ENCODE data around the gene KRT2. TPM values are rescaled to one million over a fixed set of nuclear protein-coding genes. Genes with fewer than 3 reads are reported as not detected.

KRT2 gene
- polyA plus RNA-seq (ENCODE audit: insufficient read length in 3 of 3) = not detected

DNA sequence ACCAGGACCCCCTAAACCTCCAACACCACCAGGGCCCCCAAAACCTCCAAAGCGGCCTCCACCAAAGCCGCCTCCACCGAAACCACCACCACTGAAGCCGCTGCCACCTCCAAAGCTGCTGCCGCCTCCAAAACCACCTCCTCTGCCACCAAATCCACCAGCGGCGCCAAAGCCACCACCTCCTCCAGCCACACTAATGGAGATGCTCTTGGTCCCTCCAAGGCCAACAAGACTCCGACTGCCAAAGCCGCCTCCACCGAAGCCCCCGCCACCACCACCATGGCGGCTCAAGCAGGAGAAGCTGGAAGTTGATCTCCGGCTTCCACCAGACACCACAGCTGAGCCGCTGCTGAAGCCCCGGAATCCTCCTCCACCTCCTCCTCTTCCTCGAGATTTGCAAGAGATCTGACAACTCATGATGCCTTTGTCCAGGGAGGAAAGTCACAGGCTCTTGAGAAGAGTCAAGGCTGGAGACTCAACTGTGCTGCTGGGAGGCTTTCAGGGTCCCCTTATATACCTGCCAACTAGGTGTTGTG is at the start of gene KRT2:
KRT2 (minus strand) TSS at position 486 of the 536 bp plus-strand sequence; CDS start at position 417, 69 bp downstream.
- DNase-seq (ENCODE audit: low read depth in 3 of 3, low spot score in 2 of 3) = no peak

DNA sequence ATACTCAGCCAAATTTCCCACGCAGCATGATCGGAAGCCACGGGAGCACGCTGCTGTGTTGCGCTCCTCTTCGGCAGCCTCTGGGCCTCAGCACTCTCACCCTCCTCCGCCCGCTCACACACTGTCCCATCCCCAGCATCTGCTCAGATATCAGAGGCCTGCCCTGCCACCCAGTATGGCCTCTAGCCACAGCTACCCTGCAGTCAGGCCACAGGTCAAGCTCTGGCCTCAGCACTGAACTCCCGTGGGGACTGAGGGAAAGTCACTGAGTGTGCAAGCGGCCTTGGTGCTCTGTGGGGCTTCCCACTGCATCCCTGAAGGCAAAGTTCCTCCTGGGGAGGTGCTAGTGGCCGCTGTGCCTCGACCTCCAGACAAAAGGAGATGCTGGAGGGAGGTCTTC is 49.3 kb upstream of the KRT2 start:
- no peak for DNase-seq (ENCODE audit: low read depth in 3 of 3, low spot score in 2 of 3)

DNA sequence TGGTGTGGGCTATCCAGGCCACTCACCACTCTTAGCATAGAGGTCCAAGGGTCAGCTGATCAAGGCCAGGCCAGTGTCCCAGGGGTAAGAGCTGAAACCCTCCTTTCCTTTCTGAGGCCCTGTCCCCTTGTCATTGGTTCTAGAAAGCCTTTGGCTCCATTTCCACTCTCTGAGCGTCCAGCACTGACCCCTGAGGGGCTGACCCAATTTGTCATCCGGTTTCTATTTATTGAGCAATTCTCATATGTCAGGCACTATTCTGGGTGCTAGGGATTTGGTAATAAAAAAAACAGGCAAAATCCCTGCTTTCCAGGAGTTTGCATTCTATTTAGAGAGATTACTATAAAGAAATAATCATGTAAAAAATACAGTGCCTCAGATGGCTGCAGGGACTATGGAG is 47.9 kb upstream of the KRT2 start:
- DNase-seq (ENCODE audit: low read depth in 3 of 3, low spot score in 2 of 3) = no peak

DNA sequence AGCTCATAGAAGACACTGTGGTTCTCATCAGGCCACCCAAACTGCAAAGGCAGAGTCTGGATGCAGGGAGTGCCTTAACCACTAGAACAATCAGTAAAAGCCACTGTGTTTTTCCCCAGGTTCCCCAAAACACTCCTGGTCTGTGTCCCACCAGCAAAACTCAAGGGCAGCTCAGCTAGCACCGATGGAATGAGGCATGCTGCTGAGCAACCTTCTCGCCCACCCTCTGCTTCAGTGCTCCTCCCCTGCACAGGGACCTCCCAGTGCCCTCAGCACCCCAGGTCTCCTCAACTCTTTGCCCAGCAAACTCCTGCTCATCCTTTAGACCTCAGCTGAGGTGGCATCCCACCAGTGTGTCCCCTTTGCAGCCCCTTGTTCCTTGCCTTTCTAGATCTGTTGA is 47.4 kb upstream of the KRT2 start:
- no peak for DNase-seq (ENCODE audit: low read depth in 3 of 3, low spot score in 2 of 3)

DNA sequence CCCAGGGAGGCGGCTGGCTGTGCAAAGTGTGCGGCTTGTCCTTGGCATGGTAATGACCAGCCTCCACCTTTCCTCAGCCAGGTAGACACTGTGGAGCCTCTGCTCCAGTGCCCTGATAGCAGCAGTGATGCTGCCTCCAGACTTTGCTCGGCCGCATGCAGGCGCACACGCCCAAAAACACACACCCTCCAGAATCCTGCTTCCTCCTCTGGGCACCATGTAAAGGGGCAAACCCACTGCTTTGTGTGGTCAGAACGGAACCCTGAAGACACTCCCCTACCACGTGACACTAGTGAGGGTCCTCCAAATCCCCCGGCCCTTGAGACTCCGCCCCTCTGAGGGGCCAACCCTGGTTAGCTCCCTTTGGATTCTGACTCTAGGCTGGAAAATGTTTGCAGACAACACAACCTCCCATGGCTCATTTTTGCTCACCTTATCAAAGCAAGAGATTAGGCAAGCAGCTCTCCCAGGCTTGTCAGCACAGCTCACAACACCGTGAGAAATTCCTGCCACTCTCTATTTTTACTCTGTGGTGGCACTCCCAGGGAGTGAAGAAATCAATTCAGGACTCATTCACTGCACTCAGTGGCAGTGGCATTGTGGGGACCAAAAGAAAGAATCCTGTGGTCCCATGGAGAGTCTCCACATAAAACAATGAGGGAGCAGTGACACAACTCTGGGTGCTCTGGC is 46.8 kb upstream of the KRT2 start:
- DNase-seq (ENCODE audit: low read depth in 3 of 3, low spot score in 2 of 3) = no peak

DNA sequence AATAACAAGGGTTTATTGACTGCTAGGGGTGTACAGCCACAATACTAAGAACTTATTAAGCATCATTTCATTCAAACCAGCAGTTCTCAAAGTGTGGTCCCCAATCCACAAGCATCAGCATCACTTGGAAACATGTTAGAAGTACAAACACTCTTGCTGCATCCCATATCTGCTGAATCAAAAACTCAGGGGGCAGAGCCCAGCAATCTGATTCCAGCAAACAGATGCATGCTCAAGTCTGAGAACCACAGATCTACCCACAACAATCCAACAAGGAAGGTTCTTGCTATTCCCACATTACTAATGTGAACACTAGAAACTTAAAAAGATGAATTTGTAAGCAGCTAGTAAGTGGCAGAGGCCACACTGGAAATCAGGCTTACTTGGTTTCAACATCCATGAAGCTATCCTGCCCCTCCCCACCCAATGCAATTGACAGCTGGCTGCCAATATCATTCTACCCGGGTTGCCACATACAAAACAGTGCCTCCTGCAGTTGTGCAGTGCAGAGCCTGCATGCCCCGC is 45.1 kb upstream of the KRT2 start:
- no peak for DNase-seq (ENCODE audit: low read depth in 3 of 3, low spot score in 2 of 3)

DNA sequence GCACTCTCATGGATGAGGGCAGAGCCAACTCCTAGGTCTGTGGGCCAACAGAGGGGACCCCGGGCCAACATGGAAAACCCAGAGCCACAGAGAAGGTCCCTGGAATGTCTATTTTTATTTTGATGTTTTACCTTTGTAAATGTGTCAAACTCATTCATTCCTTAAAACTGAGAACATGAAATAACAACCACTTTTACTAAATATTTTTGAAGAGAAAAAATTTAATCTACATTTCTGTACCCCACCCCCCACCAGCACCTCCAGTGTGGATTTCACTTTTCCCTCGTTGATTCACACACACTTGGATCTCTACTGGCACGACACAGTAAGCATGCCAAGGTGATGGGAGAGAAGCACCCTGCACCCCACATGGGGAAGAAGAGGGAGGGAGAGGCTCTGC is 44.6 kb upstream of the KRT2 start:
- DNase-seq (ENCODE audit: low read depth in 3 of 3, low spot score in 2 of 3) = no peak

DNA sequence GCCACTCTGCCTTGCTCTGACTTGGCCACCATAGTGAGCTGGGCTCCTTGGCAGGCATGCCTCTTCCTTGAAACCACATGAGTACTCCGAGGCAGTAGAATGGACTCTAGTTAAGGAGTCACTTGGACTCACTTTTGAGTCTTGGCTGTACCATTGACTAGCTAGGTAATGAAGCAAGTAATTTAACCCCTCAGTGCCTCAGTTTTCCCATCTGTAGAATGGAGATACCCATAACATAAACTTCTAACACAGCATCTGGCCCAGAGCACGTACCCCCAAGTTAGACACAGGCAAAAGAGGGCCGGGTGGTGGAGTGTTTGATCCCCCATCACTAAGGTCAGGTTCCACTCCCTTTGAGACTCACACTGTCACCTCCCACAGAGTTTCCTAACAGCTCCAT is 43.0 kb upstream of the KRT2 start:
- DNase-seq (ENCODE audit: low read depth in 3 of 3, low spot score in 2 of 3) = no peak

DNA sequence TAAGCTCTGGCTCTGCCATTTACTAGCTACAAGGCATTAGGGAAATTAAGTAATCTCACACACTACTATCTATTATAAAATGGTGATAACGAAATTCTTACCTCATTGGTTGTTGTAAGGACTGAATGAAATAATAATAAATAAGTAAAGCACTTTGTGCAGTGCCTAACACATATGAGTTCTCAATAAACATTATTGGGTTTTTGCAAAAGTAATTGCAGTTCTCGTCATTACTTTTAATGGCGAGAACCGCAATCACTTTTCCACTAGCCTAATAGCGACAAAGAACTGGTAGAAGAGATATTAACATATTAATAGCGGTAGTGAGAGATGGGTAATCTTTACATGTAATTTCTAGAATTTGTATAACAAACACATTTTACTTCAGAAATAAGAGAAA is 42.1 kb upstream of the KRT2 start:
- no peak for DNase-seq (ENCODE audit: low read depth in 3 of 3, low spot score in 2 of 3)

DNA sequence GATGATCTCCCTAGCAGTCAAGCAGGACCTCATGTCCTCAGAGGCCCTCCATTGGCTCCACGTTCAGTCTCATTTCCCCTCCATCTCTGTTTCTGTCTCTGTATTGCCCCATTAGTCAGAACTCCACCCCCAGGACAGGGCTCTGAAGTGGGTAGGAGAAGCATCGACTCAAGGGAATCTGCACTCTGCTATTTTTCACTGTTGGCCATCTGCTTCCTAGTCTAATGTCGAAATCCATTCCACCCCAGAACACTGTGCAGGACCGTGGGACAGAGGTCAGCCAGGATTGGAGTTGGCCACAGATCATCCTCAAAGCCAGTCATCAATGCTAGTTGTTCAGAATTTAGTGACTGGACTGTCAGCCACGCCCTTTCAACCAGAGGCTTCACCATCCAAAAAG is 41.2 kb upstream of the KRT2 start:
- no peak for DNase-seq (ENCODE audit: low read depth in 3 of 3, low spot score in 2 of 3)

DNA sequence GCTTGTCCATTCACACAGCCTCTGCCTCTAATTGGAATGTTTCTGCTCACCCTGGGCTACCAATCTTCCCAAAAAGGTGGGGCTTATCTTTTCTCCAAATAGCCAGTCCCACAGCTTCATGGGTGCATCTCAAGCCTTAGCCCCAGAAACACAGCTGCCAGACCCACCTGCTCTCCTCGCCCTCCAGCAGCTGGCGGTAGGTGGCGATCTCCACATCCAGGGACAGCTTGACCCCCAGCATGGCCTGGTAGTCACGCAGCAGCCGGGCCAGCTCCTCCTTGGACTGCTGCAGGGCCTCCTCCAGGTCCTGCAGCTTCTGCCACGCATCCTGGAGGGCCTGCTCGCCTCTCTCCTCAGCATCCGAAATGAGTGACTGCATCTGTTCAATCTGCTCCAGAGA is 40.2 kb upstream of the KRT2 start:
- DNase-seq (ENCODE audit: low read depth in 3 of 3, low spot score in 2 of 3) = no peak

DNA sequence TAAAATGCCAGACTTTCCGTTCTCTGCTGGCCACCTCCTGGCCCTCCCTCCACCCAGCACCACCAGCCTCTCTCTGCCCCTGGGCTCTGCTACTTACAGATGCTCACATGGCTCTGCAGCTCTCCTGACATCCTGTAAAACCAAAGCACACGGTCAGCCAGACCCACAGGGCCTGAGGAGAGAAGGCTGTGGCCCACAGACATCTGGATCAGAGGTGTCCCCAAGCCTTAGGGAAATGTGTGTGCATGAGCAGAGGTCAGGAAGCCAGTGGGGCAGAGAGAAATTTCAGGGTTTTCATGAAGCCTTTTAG is 39.8 kb upstream of the KRT2 start:
- no peak for DNase-seq (ENCODE audit: low read depth in 3 of 3, low spot score in 2 of 3)

DNA sequence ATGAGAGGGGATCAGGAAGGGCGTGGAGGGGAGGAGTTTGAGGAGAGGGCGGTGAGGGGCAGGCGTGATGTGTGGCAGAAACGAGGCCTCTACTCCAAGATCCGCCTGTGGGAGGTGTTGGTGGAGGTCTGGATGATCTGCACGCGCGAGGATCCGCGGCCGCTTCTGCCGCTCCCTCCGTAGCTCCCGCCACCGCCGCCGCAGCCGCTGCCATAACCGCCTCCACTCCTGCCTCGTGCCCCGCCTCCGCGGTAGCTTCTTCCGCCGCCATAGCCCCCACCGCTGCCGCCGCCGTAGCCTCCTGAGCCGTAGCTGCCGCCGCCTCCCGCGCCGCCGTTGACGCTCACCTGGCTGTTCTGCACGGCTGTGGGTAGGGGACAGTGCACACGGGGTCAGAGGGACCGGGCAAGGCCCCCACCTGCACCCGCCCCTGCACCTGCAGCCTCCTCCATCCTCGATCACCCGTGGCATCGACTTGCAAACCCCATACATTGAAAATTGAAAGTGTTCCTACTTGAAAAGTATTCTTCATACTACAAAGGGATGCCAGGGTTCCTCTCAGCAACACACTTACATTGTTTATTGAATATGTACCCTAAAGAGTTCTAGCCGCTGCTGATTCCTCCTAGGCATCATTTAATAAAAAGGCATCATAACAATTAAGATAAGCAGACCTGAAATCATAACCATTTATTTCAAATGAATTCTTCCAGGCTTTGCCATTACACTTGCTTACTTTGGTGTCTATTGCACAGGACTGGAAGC is 39.2 kb upstream of the KRT2 start:
- no peak for DNase-seq (ENCODE audit: low read depth in 3 of 3, low spot score in 2 of 3)

DNA sequence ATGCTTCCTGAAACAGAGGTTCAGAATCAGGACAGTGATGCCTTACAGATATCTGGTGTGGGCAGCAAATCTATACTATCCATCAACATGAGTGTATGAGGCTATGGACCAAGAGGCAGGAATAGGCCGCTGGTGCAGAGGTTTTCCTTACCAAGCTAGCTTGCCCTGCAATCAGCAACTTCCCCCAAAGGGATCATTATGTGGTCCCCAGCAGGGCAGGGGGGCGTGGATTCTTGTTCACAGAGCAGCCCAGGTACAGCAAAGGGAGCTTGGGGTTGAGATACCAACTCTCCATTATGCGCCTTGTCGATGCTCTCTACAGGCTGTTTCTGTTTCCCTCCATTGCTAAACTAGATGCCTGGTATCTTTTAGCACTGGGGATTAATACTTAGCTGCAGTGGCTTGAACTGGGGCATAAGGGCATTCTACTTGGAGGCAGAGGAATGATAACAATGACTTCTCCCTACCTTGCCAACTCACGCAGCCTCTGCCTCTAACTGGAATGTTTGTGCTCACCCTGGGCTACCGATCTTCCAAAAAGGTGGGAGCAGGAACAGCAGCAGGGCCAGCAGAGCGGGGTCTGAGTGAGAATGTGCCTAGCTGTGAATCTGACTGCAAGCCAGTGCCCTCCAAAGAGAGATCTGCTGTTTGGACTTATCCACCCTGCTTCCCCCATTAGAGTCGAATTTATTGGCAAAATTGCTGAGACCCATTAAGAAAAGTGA is 38.5 kb upstream of the KRT2 start:
- DNase-seq (ENCODE audit: low read depth in 3 of 3, low spot score in 2 of 3) = no peak

DNA sequence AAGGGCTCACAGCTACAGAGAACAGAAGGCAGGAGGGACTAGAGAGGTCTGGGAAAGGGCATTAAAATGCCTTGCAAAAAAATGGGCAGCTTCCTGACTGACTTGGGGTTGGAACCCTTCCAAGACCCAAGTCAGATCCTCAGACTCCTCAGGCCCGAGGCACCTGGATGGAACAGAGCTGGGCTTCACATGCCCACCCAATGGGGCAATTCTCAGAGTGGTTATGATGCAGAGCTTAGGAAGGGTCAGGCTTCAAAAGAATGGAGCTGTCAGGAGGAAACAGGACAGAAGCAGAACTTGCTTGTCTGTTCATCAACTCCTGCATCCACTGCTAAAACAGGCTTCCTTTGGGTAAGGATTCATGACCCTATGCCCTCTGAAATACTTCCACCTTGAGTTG is 37.9 kb upstream of the KRT2 start:
- no peak for DNase-seq (ENCODE audit: low read depth in 3 of 3, low spot score in 2 of 3)

DNA sequence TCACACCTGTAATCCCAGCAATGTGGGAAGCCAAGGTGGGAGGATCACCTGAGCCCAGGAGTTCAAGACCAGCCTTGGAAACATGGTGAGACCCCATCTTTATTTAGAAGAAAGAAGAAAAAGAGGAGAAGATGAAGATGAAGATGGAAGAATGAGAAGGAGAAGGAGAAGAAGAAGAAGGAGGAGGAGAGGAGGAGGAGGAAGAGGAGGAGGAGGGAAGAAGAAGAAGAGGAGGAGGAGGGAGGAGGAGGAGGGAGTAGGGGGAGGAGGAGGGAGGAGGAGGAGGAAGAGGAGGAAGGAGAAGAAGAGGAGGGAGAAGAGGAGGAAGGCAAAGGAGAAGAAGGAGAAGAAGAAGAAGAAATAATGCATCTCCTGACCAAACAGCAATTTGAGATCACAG is 37.2 kb upstream of the KRT2 start:
- no peak for DNase-seq (ENCODE audit: low read depth in 3 of 3, low spot score in 2 of 3)

DNA sequence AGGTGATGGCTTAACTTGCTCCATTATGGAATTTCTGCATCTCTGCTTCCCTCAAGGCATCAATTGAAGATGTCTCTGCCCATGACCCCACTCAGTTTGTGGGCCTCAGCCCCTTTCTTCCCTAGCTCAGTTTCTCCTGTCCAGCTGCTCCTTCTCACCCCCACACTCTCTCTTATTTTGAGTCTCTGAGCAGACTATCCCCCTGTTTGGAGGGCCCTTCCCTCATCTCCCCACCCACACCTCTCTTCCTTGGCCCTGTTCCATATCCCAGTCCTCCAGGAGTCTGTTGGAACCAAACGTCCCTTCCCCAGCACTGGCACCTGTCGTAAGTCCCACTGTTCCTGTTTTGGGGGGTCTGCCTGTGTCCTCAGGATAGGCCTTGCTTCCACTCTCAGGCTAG is 36.5 kb upstream of the KRT2 start:
- no peak for DNase-seq (ENCODE audit: low read depth in 3 of 3, low spot score in 2 of 3)

DNA sequence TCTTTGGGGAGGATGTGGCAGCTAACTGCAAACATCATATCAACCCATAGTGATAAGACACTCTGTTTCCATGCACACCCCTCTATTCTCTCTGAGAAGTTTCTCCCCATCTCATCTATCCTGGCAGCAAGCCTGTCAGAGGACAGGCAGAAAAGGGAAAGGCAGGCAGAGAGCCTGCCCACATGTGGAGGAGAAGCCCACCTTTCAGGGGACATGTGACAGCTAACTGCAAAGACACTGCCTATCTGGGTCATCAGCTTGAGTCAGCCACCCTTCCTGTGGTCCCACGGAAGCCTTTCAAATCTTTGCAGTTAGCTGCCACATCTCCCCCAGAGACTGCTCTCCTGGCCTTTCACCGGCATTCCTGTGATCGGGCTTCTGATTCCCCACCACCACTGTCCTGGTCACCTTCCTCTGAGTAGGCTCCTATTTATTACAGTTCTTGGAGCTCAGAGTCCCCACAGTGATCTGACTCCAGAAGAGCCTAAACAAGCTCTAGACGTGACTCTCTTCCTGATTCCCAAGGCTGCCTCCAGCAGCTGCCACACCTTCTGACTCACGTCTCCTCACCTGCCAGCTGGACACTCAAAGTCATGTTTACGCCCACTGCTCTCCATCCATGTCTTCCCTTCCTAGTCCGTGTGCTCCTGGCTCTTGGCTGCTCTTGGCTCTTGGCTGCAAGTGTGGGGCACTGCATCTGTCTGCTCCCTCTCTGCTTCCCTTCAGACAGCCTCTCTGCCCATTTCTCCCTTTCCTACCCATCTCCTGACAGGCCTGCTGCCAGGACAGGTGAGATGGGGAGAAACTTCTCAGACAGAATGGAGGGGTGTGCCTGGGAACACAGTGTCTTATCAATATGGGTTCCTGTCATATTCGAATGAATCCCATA is 35.7 kb upstream of the KRT2 start:
- no peak for DNase-seq (ENCODE audit: low read depth in 3 of 3, low spot score in 2 of 3)

DNA sequence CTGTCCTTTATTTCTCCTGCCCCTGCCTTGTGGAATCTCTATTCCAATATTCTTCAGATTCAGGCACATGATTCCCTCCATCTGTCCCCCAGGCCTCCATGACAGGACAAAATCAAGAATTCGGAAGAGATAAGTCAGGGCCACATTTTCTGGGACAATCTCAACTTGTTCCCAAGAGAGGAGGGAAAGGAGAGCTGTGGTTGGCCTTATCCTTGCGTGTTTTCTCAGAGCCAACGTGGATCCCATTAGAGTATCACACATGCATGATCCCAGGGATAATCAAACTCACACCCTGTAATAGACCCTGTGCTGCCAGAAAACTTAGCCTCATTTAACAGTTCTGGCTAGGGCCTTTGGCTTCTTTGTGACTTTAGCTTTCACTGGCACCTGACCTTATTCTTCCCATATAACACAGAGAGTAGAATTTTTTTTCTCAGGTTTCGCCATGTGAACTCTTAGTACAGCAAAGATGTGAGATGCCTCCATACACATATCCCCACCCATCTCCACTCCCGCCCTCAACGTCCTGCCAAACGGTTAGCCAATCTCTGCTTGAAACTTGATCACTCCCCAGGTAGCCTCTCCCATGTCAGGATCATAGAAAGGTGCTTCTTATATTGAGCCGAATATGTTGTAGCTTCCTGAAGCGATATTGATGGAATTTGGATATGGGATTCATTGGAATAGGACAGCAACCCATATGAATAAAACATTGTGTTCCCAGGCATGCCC is 34.9 kb upstream of the KRT2 start:
- DNase-seq (ENCODE audit: low read depth in 3 of 3, low spot score in 2 of 3) = no peak

DNA sequence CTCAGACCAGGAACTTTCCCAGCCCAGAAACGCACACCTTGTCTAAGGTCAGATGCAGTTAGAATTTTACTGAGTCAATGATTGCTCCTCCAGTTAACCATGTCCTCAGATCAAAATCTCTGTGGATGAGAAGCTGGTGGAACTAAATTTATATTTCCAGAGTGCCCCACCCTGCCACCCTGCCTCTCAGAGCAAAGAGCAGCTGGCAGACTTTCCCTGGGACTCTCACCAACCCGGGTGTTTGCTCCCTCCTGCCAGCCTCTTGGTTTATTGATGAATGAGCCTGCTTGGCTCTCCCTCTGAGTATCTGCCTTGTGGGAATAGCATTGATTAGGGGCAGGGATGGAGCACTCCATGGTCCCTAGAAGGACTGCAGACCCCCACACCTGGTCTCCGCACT is 34.1 kb upstream of the KRT2 start:
- no peak for DNase-seq (ENCODE audit: low read depth in 3 of 3, low spot score in 2 of 3)
